Measurements from ENCODE around the gene CCHCR1. TPM values are rescaled to one million over a fixed set of nuclear protein-coding genes. Genes with fewer than 3 reads are reported as not detected.

Gene CCHCR1
- total RNA-seq, 1 experiment from 2014 or later = 43.2 TPM

DNA sequence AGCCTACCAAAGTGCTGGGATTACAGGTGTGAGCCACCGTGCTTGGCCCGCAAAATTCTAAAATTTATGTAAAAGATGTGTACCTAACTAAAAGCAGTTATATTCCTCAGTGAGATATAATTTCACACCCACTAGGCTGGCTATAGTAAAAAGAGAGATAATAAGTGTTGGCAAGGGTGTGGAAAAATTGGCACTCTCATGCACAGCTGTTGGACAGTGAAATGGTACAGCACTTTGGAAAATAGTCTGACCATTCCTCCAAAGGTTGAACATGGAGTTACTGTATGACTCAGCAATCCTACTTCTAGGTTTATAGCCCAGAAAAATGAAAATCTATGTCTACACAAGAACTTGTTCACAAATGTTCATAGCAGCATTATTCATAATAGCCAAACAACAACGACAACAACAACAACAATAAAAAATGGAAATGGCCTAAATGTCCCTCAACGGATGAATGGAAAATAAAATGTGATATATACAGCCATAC lies 59.1 kb downstream of the CCHCR1 start:
- Mint-ChIP-seq H3K4me1 (ENCODE audit: low read depth, unreplicated experiment) (peaks cover 14% of the 10 kb centered on the region), H3K27me3 (ENCODE audit: insufficient read depth, unreplicated experiment) (no peaks in the 10 kb centered on the region), H3K36me3 (ENCODE audit: insufficient read depth, unreplicated experiment) (no peaks in the 10 kb centered on the region), H3K4me3 (ENCODE audit: unreplicated experiment) (no peak overlapping the region), H3K27ac (ENCODE audit: unreplicated experiment) (no peak overlapping the region), H3K9me3 (ENCODE audit: unreplicated experiment) (no peaks in the 10 kb centered on the region)
- Histone ChIP-seq H3K36me3 (ENCODE audit: control insufficient read depth, insufficient read depth, low read length) (no peaks in the 10 kb centered on the region), H3K4me1 (peaks cover 7% of the 10 kb centered on the region), H3K4me3 (ENCODE audit: low read depth, low read length) (no peak overlapping the region), H3K27me3 (replicated peaks; ENCODE audit: control insufficient read depth, insufficient read depth, low read length) (no peaks in the 10 kb centered on the region), H3K9me3 (no peaks in the 10 kb centered on the region)
- CTCF ChIA-PET = no interaction called here
- intact Hi-C loops (cut with micrococcal nuclease; ENCODE audit: unreplicated experiment) = no loop called here
- no peak for DNase-seq
- BruUV-seq (replicated peaks) = no TSS peak
- TF ChIP-seq, protein P1, sequence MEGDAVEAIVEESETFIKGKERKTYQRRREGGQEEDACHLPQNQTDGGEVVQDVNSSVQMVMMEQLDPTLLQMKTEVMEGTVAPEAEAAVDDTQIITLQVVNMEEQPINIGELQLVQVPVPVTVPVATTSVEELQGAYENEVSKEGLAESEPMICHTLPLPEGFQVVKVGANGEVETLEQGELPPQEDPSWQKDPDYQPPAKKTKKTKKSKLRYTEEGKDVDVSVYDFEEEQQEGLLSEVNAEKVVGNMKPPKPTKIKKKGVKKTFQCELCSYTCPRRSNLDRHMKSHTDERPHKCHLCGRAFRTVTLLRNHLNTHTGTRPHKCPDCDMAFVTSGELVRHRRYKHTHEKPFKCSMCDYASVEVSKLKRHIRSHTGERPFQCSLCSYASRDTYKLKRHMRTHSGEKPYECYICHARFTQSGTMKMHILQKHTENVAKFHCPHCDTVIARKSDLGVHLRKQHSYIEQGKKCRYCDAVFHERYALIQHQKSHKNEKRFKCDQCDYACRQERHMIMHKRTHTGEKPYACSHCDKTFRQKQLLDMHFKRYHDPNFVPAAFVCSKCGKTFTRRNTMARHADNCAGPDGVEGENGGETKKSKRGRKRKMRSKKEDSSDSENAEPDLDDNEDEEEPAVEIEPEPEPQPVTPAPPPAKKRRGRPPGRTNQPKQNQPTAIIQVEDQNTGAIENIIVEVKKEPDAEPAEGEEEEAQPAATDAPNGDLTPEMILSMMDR (IDR thresholded peaks at IDR 0.05; ENCODE audit: insufficient read depth in 1 of 2, low read depth in 1 of 2, low read length in 1 of 2, severe bottlenecking in 1 of 2, unreplicated experiment in 1 of 2) = no peak
- POLR2A ChIA-PET = no interaction called here

DNA sequence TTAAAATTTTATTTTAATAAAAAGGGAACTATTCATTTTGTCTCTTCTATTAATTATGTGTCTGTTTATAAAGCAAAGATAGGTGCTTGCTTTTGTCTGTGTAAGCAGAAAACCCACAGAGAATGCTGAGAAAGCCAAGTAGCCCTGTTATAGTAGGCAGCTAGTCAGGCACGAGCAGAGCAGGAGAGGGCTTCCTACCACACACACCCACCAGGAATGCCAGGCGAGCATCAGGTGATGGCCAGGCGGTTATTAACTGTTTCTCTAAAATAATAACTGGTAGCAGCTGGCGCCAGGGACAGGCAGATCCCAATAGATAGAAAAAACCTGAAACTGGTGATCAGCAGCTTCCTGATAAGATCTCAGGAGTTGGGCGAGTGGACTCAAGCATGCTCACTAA lies 60.9 kb downstream of the CCHCR1 start:
- DNase-seq = no peak
- Histone ChIP-seq H3K9me3 (no peaks in the 10 kb centered on the region), H3K27me3 (replicated peaks; ENCODE audit: control insufficient read depth, insufficient read depth, low read length) (no peaks in the 10 kb centered on the region), H3K36me3 (ENCODE audit: control insufficient read depth, insufficient read depth, low read length) (no peaks in the 10 kb centered on the region), H3K4me1 (peaks cover 13% of the 10 kb centered on the region), H3K4me3 (ENCODE audit: low read depth, low read length) (no peak overlapping the region)
- CTCF ChIA-PET = no interaction called here
- Mint-ChIP-seq H3K27me3 (ENCODE audit: insufficient read depth, unreplicated experiment) (no peaks in the 10 kb centered on the region), H3K27ac (ENCODE audit: unreplicated experiment) (no peak overlapping the region), H3K4me3 (ENCODE audit: unreplicated experiment) (no peak overlapping the region), H3K36me3 (ENCODE audit: insufficient read depth, unreplicated experiment) (no peaks in the 10 kb centered on the region), H3K4me1 (ENCODE audit: low read depth, unreplicated experiment) (peaks cover 14% of the 10 kb centered on the region), H3K9me3 (ENCODE audit: unreplicated experiment) (no peaks in the 10 kb centered on the region)
- TF ChIP-seq, protein P1 (IDR thresholded peaks at IDR 0.05; ENCODE audit: insufficient read depth in 1 of 2, low read depth in 1 of 2, low read length in 1 of 2, severe bottlenecking in 1 of 2, unreplicated experiment in 1 of 2) = no peak
- POLR2A ChIA-PET = no interaction called here
- intact Hi-C loops (cut with micrococcal nuclease; ENCODE audit: unreplicated experiment) = no loop called here
- BruUV-seq (replicated peaks) = no TSS peak

DNA sequence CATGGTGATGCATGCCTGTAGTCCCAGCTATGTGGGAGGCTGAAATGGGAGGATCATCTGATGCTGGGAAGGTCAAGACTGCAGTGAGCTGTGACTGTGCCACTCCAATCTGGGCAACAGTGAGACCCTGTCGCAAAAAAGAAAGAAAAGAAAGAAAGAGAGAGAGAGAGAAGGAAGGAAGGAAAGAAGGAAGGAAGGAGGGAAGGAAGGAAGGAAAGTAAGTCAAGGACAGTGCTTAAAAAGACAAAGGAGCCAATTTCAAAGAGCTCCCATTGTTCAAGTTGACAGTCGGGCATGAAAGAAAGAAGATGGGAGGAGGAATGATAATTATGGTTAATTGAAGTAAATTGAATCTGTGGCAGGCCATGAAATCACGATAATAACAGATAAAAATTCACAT lies 61.4 kb downstream of the CCHCR1 start:
- Mint-ChIP-seq H3K27ac (ENCODE audit: unreplicated experiment) (no peak overlapping the region), H3K27me3 (ENCODE audit: insufficient read depth, unreplicated experiment) (no peaks in the 10 kb centered on the region), H3K9me3 (ENCODE audit: unreplicated experiment) (no peaks in the 10 kb centered on the region), H3K36me3 (ENCODE audit: insufficient read depth, unreplicated experiment) (no peaks in the 10 kb centered on the region), H3K4me3 (ENCODE audit: unreplicated experiment) (no peak overlapping the region), H3K4me1 (ENCODE audit: low read depth, unreplicated experiment) (peaks cover 14% of the 10 kb centered on the region)
- TF ChIP-seq, protein P1 (IDR thresholded peaks at IDR 0.05; ENCODE audit: insufficient read depth in 1 of 2, low read depth in 1 of 2, low read length in 1 of 2, severe bottlenecking in 1 of 2, unreplicated experiment in 1 of 2) = no peak
- H3K27me3 ChIP-seq (replicated peaks; ENCODE audit: control insufficient read depth, insufficient read depth, low read length) = no peaks in the 10 kb centered on the region
- CTCF ChIA-PET = no interaction called here
- DNase-seq = no peak
- H3K9me3 ChIP-seq = no peaks in the 10 kb centered on the region
- no peak overlapping the region for H3K4me3 ChIP-seq (ENCODE audit: low read depth, low read length)
- no TSS peak for BruUV-seq (replicated peaks)
- H3K4me1 ChIP-seq = peaks cover 13% of the 10 kb centered on the region
- POLR2A ChIA-PET = no interaction called here
- intact Hi-C loops (cut with micrococcal nuclease; ENCODE audit: unreplicated experiment) = no loop called here
- no peaks in the 10 kb centered on the region for H3K36me3 ChIP-seq (ENCODE audit: control insufficient read depth, insufficient read depth, low read length)
